ENCODE measurements around the gene TRPV6.

Gene TRPV6

GRCh38 chr7:142914121-142914520 is 28.6 kb upstream of the TRPV6 start:
- H3K27ac ChIP-seq (ENCODE audit: low read length), result no peak overlapping the region
- H3K4me2 ChIP-seq (ENCODE audit: low read depth, low read length), result no peak overlapping the region
- H4K20me1 ChIP-seq (ENCODE audit: insufficient read depth, low read length), result no peaks in the 10 kb centered on the region
- H3K9ac ChIP-seq (ENCODE audit: low read length), result no peak overlapping the region
- no peaks in the 10 kb centered on the region for H3K9me3 ChIP-seq (replicated peaks; ENCODE audit: insufficient read depth, low read length)
- no peak overlapping the region for H2AFZ ChIP-seq (ENCODE audit: low read length)
- no peaks in the 10 kb centered on the region for H3F3A ChIP-seq (ENCODE audit: insufficient read depth, low read length)
- no peaks in the 10 kb centered on the region for H3K9me2 ChIP-seq (replicated peaks; ENCODE audit: insufficient read depth, low read length)
- no peak for DNase-seq
- H3K4me1 ChIP-seq (ENCODE audit: low read length), result no peaks in the 10 kb centered on the region
- no peaks in the 10 kb centered on the region for H3K36me3 ChIP-seq (replicated peaks; ENCODE audit: insufficient read depth, low read length)
- no peak overlapping the region for H3K4me3 ChIP-seq (ENCODE audit: low read length)
- TF ChIP-seq CTCF (IDR thresholded peaks at IDR 0.05; ENCODE audit: low read length), result no peak
- TF ChIP-seq EZH2phosphoT487 (IDR thresholded peaks at IDR 0.05; ENCODE audit: low read length), result no peak
- no peak for TF ChIP-seq EZH2 (optimal IDR thresholded peaks at IDR 0.05; ENCODE audit: low read depth, low read length)
- no peaks in the 10 kb centered on the region for H3K27me3 ChIP-seq (replicated peaks; ENCODE audit: insufficient read depth, low read length)
- no peaks in the 10 kb centered on the region for H3K79me2 ChIP-seq (ENCODE audit: low read length)

GRCh38 chr7:142913566-142913965 is 28.0 kb upstream of the TRPV6 start:
- Histone ChIP-seq H3K9me3 (replicated peaks; ENCODE audit: insufficient read depth, low read length) (no peaks in the 10 kb centered on the region), H3K4me3 (ENCODE audit: low read length) (no peak overlapping the region), H4K20me1 (ENCODE audit: insufficient read depth, low read length) (no peaks in the 10 kb centered on the region), H3K4me1 (ENCODE audit: low read length) (no peaks in the 10 kb centered on the region), H3K9ac (ENCODE audit: low read length) (no peak overlapping the region), H3K79me2 (ENCODE audit: low read length) (no peaks in the 10 kb centered on the region), H3K9me2 (replicated peaks; ENCODE audit: insufficient read depth, low read length) (no peaks in the 10 kb centered on the region), H3K27me3 (replicated peaks; ENCODE audit: insufficient read depth, low read length) (no peaks in the 10 kb centered on the region), H3K36me3 (replicated peaks; ENCODE audit: insufficient read depth, low read length) (no peaks in the 10 kb centered on the region), H3F3A (ENCODE audit: insufficient read depth, low read length) (no peaks in the 10 kb centered on the region), H3K27ac (ENCODE audit: low read length) (no peak overlapping the region), H2AFZ (ENCODE audit: low read length) (no peak overlapping the region), H3K4me2 (ENCODE audit: low read depth, low read length) (no peak overlapping the region)
- no peak for DNase-seq
- TF ChIP-seq EZH2 (optimal IDR thresholded peaks at IDR 0.05; ENCODE audit: low read depth, low read length) (no peak), EZH2phosphoT487 (IDR thresholded peaks at IDR 0.05; ENCODE audit: low read length) (no peak), CTCF (IDR thresholded peaks at IDR 0.05; ENCODE audit: low read length) (no peak)

GRCh38 chr7:142913051-142913450 is 27.5 kb upstream of the TRPV6 start:
- no peak overlapping the region for H3K27ac ChIP-seq (ENCODE audit: low read length)
- H3K4me3 ChIP-seq (ENCODE audit: low read length), result no peak overlapping the region
- no peaks in the 10 kb centered on the region for H4K20me1 ChIP-seq (ENCODE audit: insufficient read depth, low read length)
- H3K27me3 ChIP-seq (replicated peaks; ENCODE audit: insufficient read depth, low read length), result no peaks in the 10 kb centered on the region
- no peaks in the 10 kb centered on the region for H3F3A ChIP-seq (ENCODE audit: insufficient read depth, low read length)
- no peaks in the 10 kb centered on the region for H3K79me2 ChIP-seq (ENCODE audit: low read length)
- H3K4me1 ChIP-seq (ENCODE audit: low read length), result no peaks in the 10 kb centered on the region
- TF ChIP-seq EZH2phosphoT487 (IDR thresholded peaks at IDR 0.05; ENCODE audit: low read length), result no peak
- TF ChIP-seq EZH2 (optimal IDR thresholded peaks at IDR 0.05; ENCODE audit: low read depth, low read length), result no peak
- no peak for TF ChIP-seq CTCF (IDR thresholded peaks at IDR 0.05; ENCODE audit: low read length)
- no peaks in the 10 kb centered on the region for H3K36me3 ChIP-seq (replicated peaks; ENCODE audit: insufficient read depth, low read length)
- H3K4me2 ChIP-seq (ENCODE audit: low read depth, low read length), result no peak overlapping the region
- no peaks in the 10 kb centered on the region for H3K9me3 ChIP-seq (replicated peaks; ENCODE audit: insufficient read depth, low read length)
- H2AFZ ChIP-seq (ENCODE audit: low read length), result no peak overlapping the region
- H3K9me2 ChIP-seq (replicated peaks; ENCODE audit: insufficient read depth, low read length), result no peaks in the 10 kb centered on the region
- no peak for DNase-seq
- no peak overlapping the region for H3K9ac ChIP-seq (ENCODE audit: low read length)
